Right cardiac atrium (tissue), 5 donors: ENCODE results near the gene RAB4B. TPM values are rescaled to one million over a fixed set of nuclear protein-coding genes. Genes with fewer than 3 reads are reported as not detected.
"Not testable (repeated sequence)": the region's sequence is repeated elsewhere in the genome, so short reads cannot be mapped to it uniquely, and the experiment has no call there.

Experiments
- ATAC-seq, 2 donors: fragments of 200-7000 bp; cut with Tn5 transposase; one replicate each; pipeline versions ENCODE4 v1.8.0 to v1.9.1; 2020; ENCODE audit warnings: moderate library complexity in 2 of 2, mild to moderate bottlenecking in 1 of 2
- DNase-seq, 3 donors: peaks; one replicate each; pipeline ENCODE4 v3.0.0-alpha.2; 2020
- H3K27ac ChIP-seq: one replicate; pipeline ENCODE4 v1.5.1; 2013; ENCODE audit warnings: mild to moderate bottlenecking, low read length, control low read depth, moderate library complexity
- H3K27me3 ChIP-seq: one replicate; pipeline ENCODE4 v1.6.1; 2013; ENCODE audit not compliant: control insufficient read depth, insufficient read depth
- H3K4me1 ChIP-seq: one replicate; pipeline ENCODE4 v1.6.1; 2013; ENCODE audit warnings: low read length; ENCODE audit not compliant: control insufficient read depth, insufficient read depth
- H3K4me3 ChIP-seq: one replicate; pipeline ENCODE4 v1.5.1; 2013; ENCODE audit warnings: low read length, control low read depth
- H3K9me3 ChIP-seq: one replicate; pipeline ENCODE4 v1.6.1; 2013; ENCODE audit warnings: low read length; ENCODE audit not compliant: control insufficient read depth
- WGBS: extraction: QIAGEN DNeasy Blood & Tissue Kit; methylation state at CpG from one replicate; pipeline ENCODE4 v1.1.7; 2013; 5-methylcytosine and 5-hydroxymethylcytosine counted together
- intact Hi-C, 4 donors: fragments of 100-400 bp; cut with DNase I; formaldehyde crosslinking; loops; one replicate each; pipeline versions ENCODE4 v1.11.0 to v1.14.0; 2022 to 2023
- polyA plus RNA-seq: library from polyadenylated mRNA; stranded (reverse); fragments of 200-250 nt; gene quantifications from one replicate; pipeline ENCODE4 v1.2.3, GENCODE V29; 2013
- total RNA-seq, 4 donors: library from RNA; stranded (reverse); fragmentation: NEBNext Ultra II Directional; extraction: Animal tissue kit (Norgen Biotek cat#: 25700); gene quantifications; one replicate each; pipeline ENCODE4 v1.2.1, GENCODE V29; 2021
- donor health status: healthy with polysubstance abuse.
- donor health status: DM: no; HTN: yes; CAD: no.
- donor health status: DM: no; HTN: no; CAD: no.
- donor health status: DM: no; HTN: yes; CAD: no; lungs with severe emphysema.
- donor health status: DM: yes; HTN: yes; CAD: no.

RAB4B gene
- total and polyA plus RNA-seq, 5 donors: 14.4 to 25.3 (median 15.9) TPM

GRCh38 chr19:40784146-40784545 is 6.1 kb downstream of the RAB4B start:
- WGBS: 96% methylated on average over 2 of the region's 2 CpGs
- intact Hi-C loops, H3K4me1 ChIP-seq, H3K27me3 ChIP-seq, H3K9me3 ChIP-seq, H3K4me3 ChIP-seq, DNase-seq, ATAC-seq, H3K27ac ChIP-seq: not testable (repeated sequence)

GRCh38 chr19:40785526-40785925 is 7.5 kb downstream of the RAB4B start:
- intact Hi-C loops: no loop called here
- ATAC-seq (no peak), DNase-seq (no peak)
- no peaks in the 10 kb centered on the region for H3K4me1 ChIP-seq
- WGBS: 57% methylated on average over 1 of the region's 1 CpG
- H3K9me3 ChIP-seq: no peaks in the 10 kb centered on the region
- no peaks in the 10 kb centered on the region for H3K27me3 ChIP-seq
- H3K4me3 ChIP-seq: no peak overlapping the region
- H3K27ac ChIP-seq: no peak overlapping the region

DNA sequence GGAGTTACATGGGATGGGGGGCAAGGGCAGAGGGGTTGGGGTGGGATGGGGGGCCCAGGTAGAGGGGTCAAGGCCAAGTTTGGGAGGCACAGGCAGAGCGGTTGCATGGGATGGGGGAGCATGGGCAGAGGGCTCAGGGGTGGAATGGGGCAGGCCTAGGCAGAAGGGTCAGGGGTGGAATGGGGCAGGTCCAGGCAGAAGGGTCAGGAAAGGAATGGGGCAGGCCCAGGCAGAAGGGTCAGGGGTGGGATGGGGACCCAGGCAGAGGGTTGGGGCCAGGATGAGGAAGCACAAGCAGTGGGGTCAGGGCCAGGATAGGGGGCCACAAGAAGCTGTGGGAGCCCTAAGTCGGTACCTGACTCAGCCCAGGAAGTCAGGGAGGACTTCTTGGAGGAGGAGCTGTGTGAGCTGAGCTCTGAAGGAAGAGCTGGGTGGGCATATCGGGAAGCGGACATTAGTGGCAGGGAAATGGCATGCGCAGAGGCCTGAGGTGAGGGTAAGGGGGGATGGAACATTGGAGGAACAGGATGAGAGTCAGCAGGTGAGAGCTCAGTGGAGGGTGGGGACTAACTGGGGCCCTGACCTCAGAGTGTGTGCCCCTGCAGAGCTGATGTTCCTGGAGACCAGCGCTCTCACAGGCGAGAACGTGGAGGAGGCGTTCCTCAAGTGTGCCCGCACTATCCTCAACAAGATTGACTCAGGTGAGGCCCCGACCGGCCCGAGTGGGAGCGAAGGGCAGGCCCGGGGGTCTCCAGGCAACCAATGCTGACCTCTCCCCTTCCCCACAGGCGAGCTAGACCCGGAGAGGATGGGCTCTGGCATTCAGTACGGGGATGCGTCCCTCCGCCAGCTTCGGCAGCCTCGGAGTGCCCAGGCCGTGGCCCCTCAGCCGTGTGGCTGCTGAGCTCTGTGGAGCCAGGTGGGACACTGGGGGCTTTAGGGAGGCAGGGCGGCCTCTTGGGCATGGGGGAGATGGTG is 8.3 kb downstream of the RAB4B start:
- no peak for ATAC-seq
- WGBS: 90% methylated on average over 25 of the region's 25 CpGs
- no peak overlapping the region for H3K4me3 ChIP-seq

DNA sequence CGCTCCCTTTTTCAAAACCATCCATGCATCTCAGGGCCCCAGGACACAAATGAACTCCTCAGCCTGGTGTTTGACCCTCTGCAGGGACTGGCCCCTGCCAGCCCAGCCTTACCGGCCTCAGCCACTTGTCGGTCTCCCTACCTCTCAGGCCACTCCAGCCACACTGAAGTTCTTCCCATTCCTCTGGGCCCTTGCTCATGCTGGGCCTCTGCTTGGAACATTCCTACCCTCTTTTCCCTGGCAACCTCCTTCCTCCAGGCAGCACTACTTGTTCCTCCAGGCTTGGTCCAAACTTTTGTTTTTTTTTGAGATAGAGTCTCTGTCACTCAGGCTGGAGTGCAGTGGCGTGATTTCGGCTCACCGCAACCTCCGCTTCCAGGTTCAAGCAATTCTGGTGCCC is 13.3 kb downstream of the RAB4B start:
- intact Hi-C loops: no loop called here
- Histone ChIP-seq H3K4me1 (no peaks in the 10 kb centered on the region), H3K9me3 (no peaks in the 10 kb centered on the region), H3K27me3 (no peaks in the 10 kb centered on the region), H3K4me3 (no peak overlapping the region), H3K27ac (peak overlapping the region; percentile 28)
- WGBS: 66% methylated on average over 7 of the region's 7 CpGs
- DNase-seq (peak in 1 of 3 donors; percentile 59), ATAC-seq (peak; percentile 71 to 82)

More for the DNA sequence above, 8.3 kb downstream of the RAB4B start:
- DNase-seq: peak in 1 of 3 donors; percentile 57
- Histone ChIP-seq H3K27ac (no peak overlapping the region), H3K27me3 (no peaks in the 10 kb centered on the region), H3K9me3 (no peaks in the 10 kb centered on the region), H3K4me1 (no peaks in the 10 kb centered on the region)
- intact Hi-C loops: no loop called here

- DNase-seq (peak in 1 of 3 donors; percentile 28), ATAC-seq (no peak)
- Histone ChIP-seq H3K4me3 (no peak overlapping the region), H3K27ac (no peak overlapping the region), H3K4me1 (no peaks in the 10 kb centered on the region), H3K9me3 (no peaks in the 10 kb centered on the region), H3K27me3 (no peaks in the 10 kb centered on the region)
- intact Hi-C loops: no loop called here
- 75% methylated on average over 3 of the region's 3 CpGs for WGBS
Measured at GRCh38 chr19:40791996-40792395, 13.9 kb downstream of the RAB4B start.

DNA sequence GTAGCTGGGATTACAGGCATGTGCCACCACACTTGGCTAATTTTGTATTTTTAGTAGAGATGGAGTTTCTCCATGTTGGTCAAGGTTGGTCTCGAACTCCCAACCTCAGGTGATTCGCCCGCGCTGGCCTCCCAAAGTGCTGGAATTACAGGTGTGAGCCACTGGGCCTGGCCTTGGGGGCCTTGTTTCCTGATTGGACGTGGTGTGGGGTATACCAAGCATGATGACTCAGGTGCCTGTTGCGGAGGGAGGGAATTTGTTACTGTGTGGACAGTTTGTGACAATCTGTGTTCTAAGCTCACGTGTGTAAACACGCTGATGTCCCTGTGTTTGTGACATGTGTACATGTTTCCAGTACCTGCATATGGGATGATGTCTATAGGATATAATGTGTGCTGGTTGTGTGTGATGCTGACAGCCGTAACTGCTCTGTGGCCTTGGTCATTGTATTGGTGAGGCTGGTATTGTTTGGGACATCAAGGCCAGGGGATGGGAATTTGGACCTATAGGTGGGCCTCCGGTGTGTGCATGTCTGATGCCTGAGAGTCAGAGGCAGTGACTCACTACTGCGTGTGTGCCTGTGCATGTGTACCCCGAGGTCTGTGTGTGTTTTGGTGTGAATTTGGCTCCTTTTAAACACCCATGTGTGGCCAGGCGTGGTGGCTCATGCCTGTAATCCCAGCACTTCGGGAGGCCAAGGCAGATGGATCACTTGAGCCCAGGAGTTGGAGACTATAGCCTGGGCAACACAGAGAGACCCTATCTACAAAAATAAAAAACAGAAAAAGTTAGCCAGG is 19.3 kb downstream of the RAB4B start:
- peak overlapping the region; percentile 85 for H3K27ac ChIP-seq
- intact Hi-C loops: no loop called here
- peaks cover 17% of the 10 kb centered on the region for H3K4me1 ChIP-seq
- DNase-seq (peak in 1 of 3 donors; percentile 52), ATAC-seq (no peak)
- no peak overlapping the region for H3K4me3 ChIP-seq
- H3K27me3 ChIP-seq: no peaks in the 10 kb centered on the region
- 95% methylated on average over 14 of the region's 14 CpGs for WGBS
- H3K9me3 ChIP-seq: no peaks in the 10 kb centered on the region

GRCh38 chr19:40797963-40798682 is 20.1 kb downstream of the RAB4B start:
- peaks cover 23% of the 10 kb centered on the region for H3K4me1 ChIP-seq
- intact Hi-C loops: no loop called here
- peak; percentile 29 to 34 for ATAC-seq
- H3K27ac ChIP-seq: peak overlapping the region; percentile 85
- peak overlapping the region; percentile 89 for H3K4me3 ChIP-seq
- peak; percentile 69 to 89 (median 88) for DNase-seq
- no peaks in the 10 kb centered on the region for H3K27me3 ChIP-seq
- no peaks in the 10 kb centered on the region for H3K9me3 ChIP-seq
- WGBS: 10% methylated on average over 28 of the region's 28 CpGs

DNA sequence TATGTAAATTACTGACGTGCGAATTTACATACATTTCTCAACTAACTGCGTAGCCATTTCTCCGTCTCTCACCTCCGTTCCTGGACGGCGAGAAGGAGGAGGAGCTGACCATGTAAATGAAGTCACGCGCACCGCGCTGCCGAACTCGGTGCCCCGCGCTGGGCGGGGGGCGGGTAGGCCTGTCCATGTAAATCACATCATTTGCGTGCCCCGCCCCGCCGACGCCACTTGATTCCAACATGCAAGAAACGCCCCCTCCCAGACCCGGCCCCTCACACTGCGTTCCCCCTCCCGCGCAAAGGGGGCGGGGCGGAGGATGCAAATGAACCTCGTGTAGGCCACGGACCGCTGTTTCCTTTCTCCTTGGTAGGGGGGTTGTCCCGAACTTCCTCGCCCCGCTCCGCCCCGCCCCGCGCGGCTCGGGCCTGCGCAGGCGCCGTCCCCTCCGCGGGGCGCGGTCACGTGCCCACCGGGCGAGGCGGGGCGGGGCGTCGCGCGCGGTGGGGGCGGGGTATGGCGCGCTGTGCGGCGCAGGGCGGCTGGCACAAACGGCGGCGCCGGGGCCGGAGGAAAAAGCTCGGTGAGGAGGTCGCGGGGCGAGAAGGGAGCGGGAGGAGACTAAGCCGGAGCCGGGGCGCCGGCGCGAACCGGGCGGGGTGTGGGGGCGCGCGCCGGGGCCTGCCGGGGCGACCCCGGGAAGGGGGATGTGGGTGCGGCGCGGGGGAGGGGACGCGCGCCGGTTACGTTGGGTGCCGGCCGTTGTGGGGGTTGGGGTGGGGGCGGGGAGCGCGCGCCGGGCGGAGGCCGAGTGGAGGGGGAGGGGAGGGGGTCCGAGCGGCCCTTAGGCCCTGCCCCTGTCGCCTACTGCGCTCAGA is 20.9 kb downstream of the RAB4B start, which contains the start of gene EGLN2:
Gene EGLN2, plus strand, starts transcription at position 509 of the 875 bp plus-strand sequence. CDS start 1,382 bp downstream, outside the sequence.
- Histone ChIP-seq H3K4me1 (peaks cover 31% of the 10 kb centered on the region), H3K27ac (peak within 1 kb of the TSS; percentile 87), H3K27me3 (no peaks in the 10 kb centered on the region), H3K4me3 (peak within 1 kb of the TSS; percentile 89), H3K9me3 (no peaks in the 10 kb centered on the region)
- DNase-seq (peak; percentile 100), ATAC-seq (peak; percentile 89 to 91)
- intact Hi-C loops: no loop called here
- WGBS: under 1% methylated on average over 107 of the region's 110 CpGs

DNA sequence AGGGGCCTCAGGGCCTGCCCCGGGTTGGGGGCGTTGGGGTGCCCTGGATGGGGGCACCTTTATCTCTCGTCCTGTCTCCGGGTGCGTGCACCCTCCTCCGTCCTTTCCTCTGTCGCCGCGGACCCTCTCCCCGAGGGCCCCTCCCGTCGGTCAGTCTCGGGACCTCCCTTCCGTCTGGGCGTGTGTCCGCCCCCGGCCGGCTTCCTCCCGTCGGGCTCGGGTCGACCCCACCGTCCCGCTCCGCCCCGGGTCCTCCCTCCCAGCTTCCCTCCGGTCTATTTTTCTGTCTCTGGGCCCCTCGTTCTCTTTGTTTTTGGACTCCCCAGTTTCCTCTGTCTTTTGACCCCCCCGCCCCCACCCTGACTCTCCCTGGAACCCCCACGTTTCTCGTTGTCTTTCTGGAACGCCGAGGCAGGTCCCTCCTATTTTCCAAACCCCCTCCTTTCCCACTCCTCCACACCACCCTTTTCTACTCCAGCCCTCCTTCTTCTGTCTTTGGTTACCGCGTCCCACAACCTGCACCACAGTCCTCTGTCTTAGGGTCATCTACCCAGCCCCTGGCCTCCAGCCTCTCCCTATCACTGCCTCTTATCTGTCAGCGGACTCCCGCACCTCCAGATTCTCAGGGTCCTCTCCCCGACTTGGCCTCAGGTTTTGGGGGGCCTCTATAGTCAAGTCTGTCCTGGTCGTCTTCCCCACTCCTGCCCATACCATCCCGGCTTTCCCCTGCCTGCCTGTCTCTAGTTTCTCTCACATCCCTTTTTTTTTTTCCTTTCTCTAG is 21.7 kb downstream of the RAB4B start:
- WGBS: 1% methylated on average over 40 of the region's 40 CpGs
- ATAC-seq: peak; percentile 8 to 46
- H3K27me3 ChIP-seq: no peaks in the 10 kb centered on the region
- intact Hi-C loops: loop anchor here in 2 of 4 donors (5.0 kb wide), 2 partner anchors 47 to 137 kb away; partner anchors contain the start of genes ACTMAP (in 1 of the 2) and SNRPA (in 1 of the 2)
- peaks cover 40% of the 10 kb centered on the region for H3K4me1 ChIP-seq
- no peaks in the 10 kb centered on the region for H3K9me3 ChIP-seq
- DNase-seq: peak; percentile 78 to 90 (median 89)
- H3K4me3 ChIP-seq: peak overlapping the region; percentile 89
- H3K27ac ChIP-seq: peak overlapping the region; percentile 63
